HL-60 (cell line): Measurements from ENCODE around the gene GUCY1A2.

Source experiments
- DNase-seq, 2 experiments: peaks; one replicate each; pipeline ENCODE4 v3.0.0-alpha.2; 2010 to 2020; ENCODE audit warnings: low read depth in 1 of 2, low spot score in 1 of 2
- H3K27ac ChIP-seq: fragments of 250-450 bp; sonication (Bioruptor Pico); replicated peaks from 2 replicates; pipeline ENCODE4 v1.5.1; 2020; ENCODE audit warnings: mild to moderate bottlenecking, moderate library complexity
- H3K27me3 ChIP-seq: fragments of 250-450 bp; sonication (Bioruptor Pico); 2 replicates; pipeline ENCODE4 v1.5.1; 2021; ENCODE audit warnings: mild to moderate bottlenecking, moderate library complexity; ENCODE audit not compliant: insufficient read depth, poor library complexity, severe bottlenecking
- H3K4me3 ChIP-seq: replicated peaks from 2 replicates; pipeline ENCODE4 v1.5.1; 2011; ENCODE audit warnings: mild to moderate bottlenecking, control low read depth, low read length; ENCODE audit not compliant: insufficient read depth
- GABPA ChIP-seq: IDR thresholded peaks from 2 replicates; pipeline ENCODE4 v1.6.1; 2012; ENCODE audit warnings: low read depth
- POLR2AphosphoS5 ChIP-seq: IDR thresholded peaks from 2 replicates; pipeline ENCODE4 v1.6.1; 2012; ENCODE audit warnings: low read depth
- SPI1 ChIP-seq: IDR thresholded peaks from 2 replicates; pipeline ENCODE4 v1.6.1; 2012; ENCODE audit warnings: low read depth, mild to moderate bottlenecking, borderline replicate concordance
- TF ChIP-seq, protein P1 (sequence below): IDR thresholded peaks from one replicate; pipeline ENCODE4 v1.5.1; 2011; ENCODE audit warnings: low read length, control low read depth, inconsistent platforms; ENCODE audit not compliant: insufficient read depth
- TF ChIP-seq, protein P2 (sequence below): IDR thresholded peaks from 2 replicates; pipeline ENCODE4 v1.6.1; 2012; ENCODE audit warnings: low read depth; ENCODE audit not compliant: insufficient replicate concordance

GUCY1A2 gene

DNA sequence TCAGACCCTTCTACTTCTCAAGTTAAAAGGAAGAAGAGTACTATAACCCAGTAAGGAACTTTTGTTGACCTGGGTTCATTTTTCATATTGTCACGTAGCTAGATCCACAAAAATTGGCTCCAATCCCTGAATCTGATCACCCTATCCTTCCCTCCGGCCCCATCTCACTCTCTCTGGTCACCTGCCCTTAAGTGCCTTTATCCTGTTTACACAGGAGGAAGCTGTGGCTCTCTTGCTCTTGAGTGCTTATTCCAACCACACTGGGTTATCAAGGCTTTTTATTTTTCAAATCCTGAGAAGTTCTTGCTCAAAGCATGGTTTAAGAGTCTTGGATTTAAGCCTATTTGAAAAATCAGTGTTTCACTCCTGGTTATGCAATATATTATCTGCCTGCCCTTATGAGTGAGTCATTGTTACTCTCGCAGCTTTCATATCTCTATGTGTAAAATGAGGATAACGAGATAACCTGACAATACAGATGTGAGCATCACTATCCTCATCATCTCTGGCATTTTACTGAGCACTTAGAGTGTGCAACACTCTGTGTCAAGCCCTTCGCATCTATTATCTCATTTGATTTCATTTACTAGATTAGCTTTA is 293.9 kb downstream of the GUCY1A2 start:
- H3K27ac ChIP-seq = no peak overlapping the region
- DNase-seq = no peak
- TF ChIP-seq, protein P1, sequence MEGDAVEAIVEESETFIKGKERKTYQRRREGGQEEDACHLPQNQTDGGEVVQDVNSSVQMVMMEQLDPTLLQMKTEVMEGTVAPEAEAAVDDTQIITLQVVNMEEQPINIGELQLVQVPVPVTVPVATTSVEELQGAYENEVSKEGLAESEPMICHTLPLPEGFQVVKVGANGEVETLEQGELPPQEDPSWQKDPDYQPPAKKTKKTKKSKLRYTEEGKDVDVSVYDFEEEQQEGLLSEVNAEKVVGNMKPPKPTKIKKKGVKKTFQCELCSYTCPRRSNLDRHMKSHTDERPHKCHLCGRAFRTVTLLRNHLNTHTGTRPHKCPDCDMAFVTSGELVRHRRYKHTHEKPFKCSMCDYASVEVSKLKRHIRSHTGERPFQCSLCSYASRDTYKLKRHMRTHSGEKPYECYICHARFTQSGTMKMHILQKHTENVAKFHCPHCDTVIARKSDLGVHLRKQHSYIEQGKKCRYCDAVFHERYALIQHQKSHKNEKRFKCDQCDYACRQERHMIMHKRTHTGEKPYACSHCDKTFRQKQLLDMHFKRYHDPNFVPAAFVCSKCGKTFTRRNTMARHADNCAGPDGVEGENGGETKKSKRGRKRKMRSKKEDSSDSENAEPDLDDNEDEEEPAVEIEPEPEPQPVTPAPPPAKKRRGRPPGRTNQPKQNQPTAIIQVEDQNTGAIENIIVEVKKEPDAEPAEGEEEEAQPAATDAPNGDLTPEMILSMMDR = no peak
- TF ChIP-seq GABPA (no peak), POLR2AphosphoS5 (no peak), SPI1 (no peak)
- TF ChIP-seq, protein P2, sequence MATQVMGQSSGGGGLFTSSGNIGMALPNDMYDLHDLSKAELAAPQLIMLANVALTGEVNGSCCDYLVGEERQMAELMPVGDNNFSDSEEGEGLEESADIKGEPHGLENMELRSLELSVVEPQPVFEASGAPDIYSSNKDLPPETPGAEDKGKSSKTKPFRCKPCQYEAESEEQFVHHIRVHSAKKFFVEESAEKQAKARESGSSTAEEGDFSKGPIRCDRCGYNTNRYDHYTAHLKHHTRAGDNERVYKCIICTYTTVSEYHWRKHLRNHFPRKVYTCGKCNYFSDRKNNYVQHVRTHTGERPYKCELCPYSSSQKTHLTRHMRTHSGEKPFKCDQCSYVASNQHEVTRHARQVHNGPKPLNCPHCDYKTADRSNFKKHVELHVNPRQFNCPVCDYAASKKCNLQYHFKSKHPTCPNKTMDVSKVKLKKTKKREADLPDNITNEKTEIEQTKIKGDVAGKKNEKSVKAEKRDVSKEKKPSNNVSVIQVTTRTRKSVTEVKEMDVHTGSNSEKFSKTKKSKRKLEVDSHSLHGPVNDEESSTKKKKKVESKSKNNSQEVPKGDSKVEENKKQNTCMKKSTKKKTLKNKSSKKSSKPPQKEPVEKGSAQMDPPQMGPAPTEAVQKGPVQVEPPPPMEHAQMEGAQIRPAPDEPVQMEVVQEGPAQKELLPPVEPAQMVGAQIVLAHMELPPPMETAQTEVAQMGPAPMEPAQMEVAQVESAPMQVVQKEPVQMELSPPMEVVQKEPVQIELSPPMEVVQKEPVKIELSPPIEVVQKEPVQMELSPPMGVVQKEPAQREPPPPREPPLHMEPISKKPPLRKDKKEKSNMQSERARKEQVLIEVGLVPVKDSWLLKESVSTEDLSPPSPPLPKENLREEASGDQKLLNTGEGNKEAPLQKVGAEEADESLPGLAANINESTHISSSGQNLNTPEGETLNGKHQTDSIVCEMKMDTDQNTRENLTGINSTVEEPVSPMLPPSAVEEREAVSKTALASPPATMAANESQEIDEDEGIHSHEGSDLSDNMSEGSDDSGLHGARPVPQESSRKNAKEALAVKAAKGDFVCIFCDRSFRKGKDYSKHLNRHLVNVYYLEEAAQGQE = no peak

GRCh38 chr11:106723071-106723470 is 295.2 kb downstream of the GUCY1A2 start:
- Histone ChIP-seq H3K4me3 (no peak overlapping the region), H3K27ac (no peak overlapping the region), H3K27me3 (no peaks in the 10 kb centered on the region)
- TF ChIP-seq SPI1 (no peak), POLR2AphosphoS5 (no peak), GABPA (no peak)
- TF ChIP-seq, protein P2 = no peak
- TF ChIP-seq, protein P1 = no peak
- DNase-seq = no peak

More for the DNA sequence above, 293.9 kb downstream of the GUCY1A2 start:
- no peak overlapping the region for H3K4me3 ChIP-seq
- no peaks in the 10 kb centered on the region for H3K27me3 ChIP-seq

- H3K4me3 ChIP-seq = no peak overlapping the region
- TF ChIP-seq, protein P2 = no peak
- TF ChIP-seq POLR2AphosphoS5 (no peak), GABPA (no peak), SPI1 (no peak)
- TF ChIP-seq, protein P1 = no peak
Observed at GRCh38 chr11:106717222-106717621, 301.1 kb downstream of the GUCY1A2 start.

More at GRCh38 chr11:106717222-106717621, 301.1 kb downstream of the GUCY1A2 start:
- no peak for DNase-seq
- Histone ChIP-seq H3K27me3 (no peaks in the 10 kb centered on the region), H3K27ac (no peak overlapping the region)
